Activated T-cell treated with anti-CD3 and anti-CD28 coated beads for 24 hours (primary cell): ENCODE measurements around the gene CSTPP1.
"Not testable (repeated sequence)": the region's sequence is repeated elsewhere in the genome, so short reads cannot be mapped to it uniquely, and the experiment has no call there.

Experiments used
- DNase-seq: peaks from one replicate; pipeline ENCODE4 v3.0.0-alpha.2; 2020; ENCODE audit warnings: low read depth

Gene CSTPP1

GRCh38 chr11:46953093-46953492, 16.5 kb downstream of the CSTPP1 start:
- DNase-seq, result no peak

GRCh38 chr11:46958777-46959176, 22.2 kb downstream of the CSTPP1 start:
- DNase-seq, result no peak

- no peak for DNase-seq
Measured at GRCh38 chr11:46961041-46961440, 24.5 kb downstream of the CSTPP1 start.

GRCh38 chr11:46961886-46962285, 25.3 kb downstream of the CSTPP1 start:
- DNase-seq, result not testable (repeated sequence)

GRCh38 chr11:46963844-46964243, 27.3 kb downstream of the CSTPP1 start:
- no peak for DNase-seq

GRCh38 chr11:46966773-46967172, 30.2 kb downstream of the CSTPP1 start:
- no peak for DNase-seq

- DNase-seq, result no peak
Measured at GRCh38 chr11:46967962-46968361, 31.4 kb downstream of the CSTPP1 start.

GRCh38 chr11:46969379-46969778, 32.8 kb downstream of the CSTPP1 start:
- DNase-seq, result no peak

GRCh38 chr11:46970913-46971625, 34.5 kb downstream of the CSTPP1 start:
- no peak for DNase-seq

- DNase-seq, result no peak
Measured at GRCh38 chr11:46972343-46972742, 35.8 kb downstream of the CSTPP1 start.

GRCh38 chr11:46972821-46973220, 36.3 kb downstream of the CSTPP1 start:
- DNase-seq, result no peak

GRCh38 chr11:46976182-46976854, 39.8 kb downstream of the CSTPP1 start:
- DNase-seq, result no peak

GRCh38 chr11:46977038-46977813, 40.7 kb downstream of the CSTPP1 start:
- no peak for DNase-seq

- no peak for DNase-seq
Measured at GRCh38 chr11:46978005-46978491, 41.5 kb downstream of the CSTPP1 start.

- DNase-seq, result no peak
Measured at GRCh38 chr11:46979358-46979757, 42.8 kb downstream of the CSTPP1 start.

- DNase-seq, result no peak
Measured at GRCh38 chr11:46981436-46981835, 44.9 kb downstream of the CSTPP1 start.

GRCh38 chr11:46982797-46983452, 46.4 kb downstream of the CSTPP1 start:
- DNase-seq, result no peak

GRCh38 chr11:46983598-46983997, 47.0 kb downstream of the CSTPP1 start:
- no peak for DNase-seq

- no peak for DNase-seq
Measured at GRCh38 chr11:46984548-46984947, 48.0 kb downstream of the CSTPP1 start.

- no peak for DNase-seq
Measured at GRCh38 chr11:46984987-46985386, 48.4 kb downstream of the CSTPP1 start.

GRCh38 chr11:46987183-46987582, 50.6 kb downstream of the CSTPP1 start:
- DNase-seq, result no peak

- not testable (repeated sequence) for DNase-seq
Measured at GRCh38 chr11:46989810-46990487, 53.4 kb downstream of the CSTPP1 start.
